Hypothalamus (tissue), 51 donors: ENCODE measurements around the gene CACNA1G.

Source experiments
- DNase-seq, 51 donors: peaks; one replicate each; lab custom pipeline; 2025; lab: John Stamatoyannopoulos, UW

CACNA1G gene

DNA sequence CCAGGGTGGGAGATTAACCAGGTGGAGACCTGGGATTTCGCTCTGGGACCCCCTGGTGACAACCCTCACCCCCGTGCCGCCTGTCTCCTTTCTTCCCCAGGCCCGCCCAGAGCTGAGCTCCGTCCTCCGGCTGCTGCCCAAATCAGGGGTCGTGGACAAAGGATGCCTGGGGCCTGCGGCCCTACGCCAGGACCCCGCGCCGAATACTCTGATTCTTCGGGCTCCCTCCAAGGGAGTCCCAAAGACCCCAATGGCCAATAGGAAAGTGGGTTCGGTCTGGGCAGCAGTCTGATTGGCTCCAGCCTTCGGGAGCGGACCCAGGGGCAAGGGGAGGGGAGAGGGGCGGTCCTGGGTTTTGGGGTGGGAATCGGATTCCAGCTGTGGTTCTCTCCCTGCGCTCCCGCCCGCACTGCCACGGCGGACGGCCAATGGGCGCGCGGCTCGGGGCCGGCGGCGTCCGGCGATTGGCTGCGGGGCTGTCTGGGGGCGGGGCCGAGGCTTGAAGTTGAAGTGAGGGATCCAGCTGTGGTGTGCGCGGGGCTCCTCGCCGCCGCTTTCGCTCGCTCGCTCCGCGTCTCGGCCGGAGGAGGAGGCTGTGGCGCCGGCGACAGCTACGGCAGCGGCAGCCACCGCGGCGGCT, at the start of gene CACNA1G:
Gene CACNA1G (plus strand): TSS at position 531 of the 640 bp plus-strand sequence. CDS start 745 bp downstream, outside the sequence.
- peak in 50 of 51 donors; percentile 20 to 87 (median 72) for DNase-seq

DNA sequence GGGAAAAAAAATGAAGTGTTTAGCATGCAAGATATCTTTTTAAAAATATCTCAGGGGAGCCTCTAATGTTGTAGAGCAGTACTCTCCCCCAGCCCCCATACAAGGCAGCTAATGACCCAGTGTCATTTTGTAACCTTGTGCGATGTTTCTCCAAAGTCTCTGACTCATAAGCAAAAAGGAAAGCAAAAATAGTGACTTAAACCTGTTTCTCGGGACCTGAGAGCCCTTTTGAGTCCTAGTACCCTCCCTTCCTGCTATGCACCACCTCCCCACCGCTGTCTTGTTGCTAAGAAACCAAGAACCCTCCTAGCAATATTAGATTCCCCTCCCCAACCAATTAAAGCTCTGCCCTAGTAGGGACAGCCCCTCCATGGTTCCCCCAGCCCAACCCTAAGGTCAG, 49.5 kb upstream of the CACNA1G start:
- DNase-seq, result no peak

DNA sequence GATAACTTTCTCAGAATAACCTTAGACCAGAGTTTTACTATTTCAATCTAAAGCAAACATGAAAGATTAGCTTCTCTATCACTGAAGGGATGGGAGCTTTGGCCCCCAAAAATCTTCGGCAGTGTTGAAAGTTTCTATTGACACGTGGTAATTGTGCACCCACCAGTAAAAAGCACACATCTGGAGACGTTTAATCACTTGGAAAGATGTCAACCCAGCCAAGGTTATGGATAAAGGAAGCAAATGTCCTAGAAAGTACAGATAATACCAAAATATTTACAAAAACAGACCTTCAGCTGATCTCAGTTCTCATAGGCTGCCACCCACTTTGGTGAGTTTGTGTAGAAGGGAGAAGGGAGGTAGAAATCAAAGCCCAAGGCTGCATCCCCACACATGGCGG, 47.0 kb upstream of the CACNA1G start:
- DNase-seq, result no peak

DNA sequence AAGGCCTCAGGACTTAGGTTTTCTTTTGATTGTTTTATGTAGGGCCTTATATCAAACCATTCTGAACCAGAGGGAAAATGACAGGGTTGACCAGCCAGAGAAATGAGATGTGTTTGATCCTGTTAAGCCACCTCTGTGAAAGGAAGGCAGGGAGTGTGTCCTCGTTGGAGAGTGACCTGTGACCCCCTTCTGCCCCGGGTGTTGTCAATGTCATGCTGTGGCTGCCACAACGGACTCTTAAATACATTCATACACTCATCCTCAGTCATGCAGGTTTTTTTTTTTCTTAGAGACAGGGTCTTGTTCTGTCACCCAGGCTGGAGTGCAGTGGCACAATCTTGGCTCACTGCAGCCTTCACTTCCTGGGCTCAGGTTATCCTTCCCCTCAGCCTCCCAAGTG, 46.1 kb upstream of the CACNA1G start:
- no peak for DNase-seq

DNA sequence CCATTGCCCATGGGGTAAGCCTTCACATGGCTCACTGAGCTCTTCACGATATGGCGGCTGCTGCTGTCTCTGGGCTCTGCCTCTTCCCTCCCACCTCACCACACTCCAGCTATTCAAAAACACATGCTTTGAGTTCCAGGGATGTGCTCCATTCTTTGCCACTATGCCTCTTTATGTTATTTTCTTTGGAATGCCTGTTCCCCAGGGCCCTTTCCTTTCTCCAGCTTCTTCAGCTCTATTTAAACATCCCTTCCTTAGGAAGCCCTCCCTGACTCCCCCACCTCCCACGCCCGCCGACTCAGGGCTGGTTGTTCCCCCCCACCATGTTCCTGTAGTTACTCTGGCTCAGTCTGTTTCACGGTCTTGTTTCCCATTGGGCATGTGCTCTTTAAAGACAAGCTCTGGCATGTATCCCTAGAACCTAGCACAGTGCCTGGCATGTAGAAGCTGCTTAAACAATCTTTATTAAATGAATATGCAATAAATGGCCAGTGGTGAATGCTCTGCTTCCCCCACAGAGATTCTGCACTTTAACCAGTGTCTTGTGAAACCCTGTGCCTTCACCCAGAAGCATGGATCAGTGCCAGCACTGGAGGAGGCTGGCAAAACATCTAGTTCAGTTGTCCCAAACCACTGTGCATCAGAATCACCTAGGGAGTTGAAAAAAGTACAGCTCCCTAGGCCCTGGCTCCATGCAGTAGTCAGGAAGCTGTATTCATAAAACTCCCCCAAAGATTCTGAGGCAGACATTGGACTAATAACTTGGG, 45.4 kb upstream of the CACNA1G start:
- peak in 1 of 51 donors; percentile 10 for DNase-seq

DNA sequence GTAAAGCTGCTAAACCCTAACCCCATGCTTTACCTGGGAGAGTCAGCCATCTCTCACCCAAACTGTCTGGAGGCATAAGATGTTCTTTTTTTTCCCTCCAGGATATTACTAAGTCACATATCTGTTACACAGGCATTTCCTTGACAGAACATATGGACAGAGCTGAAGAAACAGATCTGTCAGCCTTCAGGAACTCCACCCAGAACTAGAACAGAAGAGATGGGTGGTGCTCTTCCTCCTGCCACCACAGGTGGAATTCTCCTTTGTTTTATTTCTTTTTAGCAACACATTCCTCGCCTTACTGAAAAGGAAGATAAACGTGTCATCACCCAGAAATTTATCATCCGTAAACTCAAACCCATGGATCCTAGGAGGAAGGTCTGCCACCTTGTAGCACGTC, 43.5 kb upstream of the CACNA1G start:
- DNase-seq, result no peak

DNA sequence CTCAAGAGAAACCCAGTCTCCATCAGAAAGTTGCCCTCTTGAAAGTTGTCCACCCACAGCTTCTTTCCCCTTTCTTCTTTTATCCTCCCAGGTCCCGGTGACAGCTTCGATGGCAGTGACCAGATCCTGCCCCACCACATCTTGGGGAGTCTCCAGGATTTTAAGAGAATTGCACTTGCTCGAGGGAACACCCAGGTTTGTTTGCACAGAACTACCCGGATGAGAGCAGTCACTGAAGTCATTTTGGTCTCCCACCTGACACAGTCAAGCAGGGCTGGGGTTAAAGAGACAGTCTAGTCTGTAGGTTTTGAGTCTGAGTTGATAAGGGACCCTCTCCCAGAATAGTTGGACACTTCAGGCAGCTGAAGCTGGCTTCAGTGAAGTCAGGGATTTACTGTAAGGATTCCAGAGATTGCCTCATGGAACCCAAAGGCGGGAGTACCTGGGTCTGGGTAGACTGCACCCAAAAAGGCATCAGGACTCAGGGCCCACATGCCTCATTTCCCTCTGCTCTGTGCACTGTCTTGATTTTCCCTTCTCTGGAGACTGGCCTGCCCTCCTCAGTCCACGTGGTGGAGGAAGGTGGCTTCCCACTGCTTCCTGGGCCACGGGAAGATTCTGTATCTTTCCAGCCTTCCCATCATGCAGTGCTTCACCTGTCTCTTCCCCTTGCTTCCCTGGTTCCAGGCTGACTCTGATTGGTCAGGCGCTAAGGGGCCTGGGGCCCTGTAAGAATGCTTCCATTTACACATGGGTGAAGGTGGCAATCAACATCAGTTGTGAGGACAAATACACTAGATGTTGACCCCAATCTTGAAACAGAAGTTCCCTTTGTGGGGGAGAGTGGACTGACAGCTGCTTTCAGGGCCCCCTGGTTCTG, 42.8 kb upstream of the CACNA1G start:
- DNase-seq, result no peak

DNA sequence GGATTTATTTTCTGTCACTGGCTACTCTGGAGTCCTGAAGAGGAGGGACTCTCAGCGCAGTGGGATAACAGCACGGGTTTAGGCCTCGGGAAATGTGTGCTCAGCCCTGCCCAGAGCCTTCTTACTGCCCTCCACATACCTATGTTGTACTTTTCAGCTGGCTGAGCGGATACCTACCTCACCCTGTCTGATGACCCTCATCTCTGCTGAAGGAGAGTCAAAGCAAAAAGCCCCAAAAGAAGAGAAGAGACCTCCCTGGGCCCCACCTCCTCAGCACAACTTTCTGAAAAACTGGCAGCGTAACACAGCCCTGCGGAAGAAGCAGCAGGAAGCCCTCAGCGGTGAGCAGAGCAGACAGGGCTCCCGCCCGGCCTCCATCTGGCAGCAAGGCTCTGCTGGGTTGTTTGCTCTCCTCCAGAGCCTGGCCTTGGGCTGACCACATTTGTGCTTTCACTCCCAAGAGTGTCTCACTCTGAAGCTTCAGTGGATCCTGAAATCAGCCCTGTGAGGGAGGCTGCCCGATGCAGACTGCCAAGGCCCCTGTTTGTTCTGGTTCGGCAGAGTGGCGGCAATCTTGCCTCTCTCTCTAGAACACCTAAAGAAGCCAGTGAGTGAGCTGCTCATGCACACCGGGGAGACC, 42.0 kb upstream of the CACNA1G start:
- no peak for DNase-seq

DNA sequence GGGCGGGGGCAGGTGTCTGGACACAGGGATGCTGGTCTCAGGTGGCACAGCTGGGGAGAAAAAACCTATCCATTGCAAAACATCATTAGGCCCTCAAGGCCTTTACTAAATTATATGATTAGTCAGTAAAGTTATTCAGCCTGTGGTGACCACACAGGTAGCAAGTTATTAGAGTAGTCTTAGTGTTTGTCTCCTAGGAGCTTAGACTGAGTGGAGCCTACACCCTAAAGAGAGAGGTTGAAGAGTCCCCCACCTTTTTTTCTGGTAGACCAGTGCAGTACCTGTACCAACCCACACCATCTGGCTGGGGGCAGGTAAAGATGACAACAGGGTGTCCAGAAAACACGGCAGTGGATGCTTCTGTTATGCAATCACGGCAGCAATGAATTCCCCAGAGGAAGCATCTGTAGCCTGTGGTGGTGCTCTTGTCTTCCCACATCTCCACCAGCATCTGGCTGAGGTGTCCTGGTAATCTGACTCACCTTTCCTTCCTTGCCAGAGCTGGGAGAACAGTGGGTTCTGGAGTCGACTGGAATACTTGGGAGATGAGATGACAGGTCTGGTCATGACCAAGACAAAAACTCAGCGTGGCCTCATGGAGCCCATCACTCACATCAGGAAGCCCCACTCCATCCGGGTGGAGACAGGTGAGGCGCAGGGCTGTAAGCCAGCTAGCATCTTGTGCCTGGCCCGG, 41.2 kb upstream of the CACNA1G start:
- DNase-seq, result no peak

DNA sequence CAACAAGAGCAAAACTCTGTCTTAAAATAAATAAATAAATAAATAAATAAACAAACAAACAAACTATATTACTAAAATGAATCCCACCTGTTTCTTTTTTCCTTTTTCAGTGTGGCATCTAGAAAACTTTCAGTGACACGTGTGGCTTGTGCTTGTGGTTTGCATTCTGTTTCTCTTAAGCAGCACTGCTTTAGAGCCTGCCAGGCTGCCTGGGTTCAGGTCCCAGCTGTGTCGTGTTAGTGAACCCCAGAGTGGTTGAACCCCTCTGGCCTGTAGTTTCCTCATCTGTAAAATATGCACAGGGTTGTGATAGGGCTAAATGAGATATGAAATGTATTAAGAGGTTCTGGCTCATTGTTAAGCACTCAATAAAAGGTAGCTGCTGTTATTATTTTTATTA, 40.0 kb upstream of the CACNA1G start:
- DNase-seq, result no peak

DNA sequence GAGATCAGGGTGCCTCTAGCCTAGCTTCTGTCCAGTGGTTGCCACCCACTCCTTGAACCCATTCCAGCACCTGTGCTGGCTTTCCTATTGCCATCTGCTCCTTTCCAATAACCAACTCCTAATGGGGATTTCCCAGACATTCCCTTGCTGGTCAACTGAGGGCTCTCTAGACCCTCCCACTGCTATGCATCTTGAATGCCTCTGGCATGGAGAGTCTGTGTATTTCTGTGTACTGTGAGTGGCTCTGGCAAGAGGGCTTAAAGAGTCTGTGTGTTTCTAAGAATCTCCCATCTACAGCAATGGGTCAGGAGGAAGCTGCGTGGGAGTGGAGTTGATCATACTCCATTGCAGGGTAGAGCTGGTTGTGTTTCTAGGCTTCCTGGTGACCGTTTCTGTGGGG, 39.0 kb upstream of the CACNA1G start:
- no peak for DNase-seq

DNA sequence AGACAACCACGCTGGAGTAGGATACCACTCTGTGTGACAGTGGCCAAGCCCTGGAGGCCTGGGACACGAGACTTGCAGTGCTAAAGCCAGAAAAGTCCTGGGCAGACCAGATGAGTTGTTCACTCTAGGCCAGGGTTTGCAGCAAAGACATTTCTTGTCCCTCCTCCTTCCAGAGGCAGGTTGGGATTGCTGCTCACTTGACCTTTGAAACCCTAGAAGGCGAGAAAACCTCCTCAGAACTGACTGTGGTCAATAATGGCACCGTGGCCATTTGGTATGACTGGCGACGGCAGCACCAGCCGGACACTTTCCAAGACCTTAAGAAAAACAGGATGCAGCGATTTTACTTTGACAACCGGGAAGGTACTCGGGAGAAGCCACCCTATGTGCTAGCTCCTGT, 37.7 kb upstream of the CACNA1G start:
- no peak for DNase-seq

DNA sequence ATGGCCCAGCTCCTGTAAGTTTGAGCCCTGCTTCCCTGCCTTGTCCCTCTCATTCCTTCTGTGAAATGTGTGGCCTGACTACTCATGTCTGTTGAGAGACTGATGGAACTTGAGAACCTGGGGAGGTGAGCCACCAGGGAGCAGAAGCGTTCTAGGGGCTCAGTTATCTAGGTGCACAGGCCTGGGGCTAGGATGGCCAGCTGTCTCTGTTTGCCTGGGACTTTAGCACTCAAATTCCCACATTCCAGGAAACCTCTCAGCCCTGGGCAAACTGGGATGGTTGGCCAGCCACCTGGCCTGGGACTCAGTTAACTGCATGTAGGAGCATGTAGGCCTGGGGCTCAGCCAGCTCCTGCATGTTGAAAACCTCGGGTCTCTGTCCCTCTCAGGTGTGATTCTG, 37.3 kb upstream of the CACNA1G start:
- no peak for DNase-seq

DNA sequence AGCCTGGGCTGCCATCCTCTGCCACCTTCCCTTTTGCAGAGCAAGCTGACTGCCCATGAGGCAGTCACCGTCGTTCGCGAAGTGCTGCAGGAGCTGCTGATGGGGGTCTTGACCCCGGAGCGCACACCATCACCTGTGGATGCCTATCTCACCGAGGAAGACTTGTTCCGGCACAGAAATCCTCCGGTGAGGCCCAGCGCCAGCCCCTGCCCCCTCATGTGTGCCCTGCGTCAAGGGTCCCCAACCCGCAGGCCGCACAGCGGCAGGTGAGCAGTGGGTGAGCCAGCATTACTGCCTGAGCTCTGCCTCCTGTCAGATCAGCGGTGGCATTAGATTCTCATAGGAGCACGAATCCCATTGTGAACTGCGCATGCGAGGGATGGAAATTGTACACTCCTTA, 35.7 kb upstream of the CACNA1G start:
- DNase-seq, result no peak

DNA sequence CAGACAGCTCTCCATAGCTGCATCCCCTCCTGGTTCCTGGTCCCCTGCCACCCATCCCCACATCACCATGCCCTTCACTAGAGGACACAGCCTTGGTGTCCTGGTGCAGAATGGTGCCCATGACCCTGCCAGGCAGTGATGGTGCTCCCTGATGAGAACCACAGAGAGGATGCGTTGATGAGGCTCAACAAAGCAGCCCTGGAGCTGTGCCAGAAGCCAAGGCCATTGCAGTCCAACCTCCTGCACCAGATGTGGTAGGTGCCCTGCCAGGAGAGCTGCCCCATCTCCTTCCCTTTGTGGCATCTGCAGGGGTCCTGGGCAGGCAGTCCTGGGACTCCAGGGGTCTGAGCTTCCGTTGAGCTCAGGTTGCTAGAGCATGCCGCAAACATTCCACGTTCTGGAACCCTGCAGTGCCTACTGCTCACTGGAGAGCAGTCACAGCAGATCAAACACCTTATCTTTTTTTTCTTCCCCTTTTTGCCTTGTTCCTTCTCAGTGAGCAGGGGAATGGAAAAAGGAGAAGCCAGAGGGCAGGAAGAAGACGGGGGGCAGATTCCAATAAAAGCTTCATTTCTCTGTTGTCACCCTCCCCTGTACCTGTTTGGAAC, 33.3 kb upstream of the CACNA1G start:
- DNase-seq, result no peak

DNA sequence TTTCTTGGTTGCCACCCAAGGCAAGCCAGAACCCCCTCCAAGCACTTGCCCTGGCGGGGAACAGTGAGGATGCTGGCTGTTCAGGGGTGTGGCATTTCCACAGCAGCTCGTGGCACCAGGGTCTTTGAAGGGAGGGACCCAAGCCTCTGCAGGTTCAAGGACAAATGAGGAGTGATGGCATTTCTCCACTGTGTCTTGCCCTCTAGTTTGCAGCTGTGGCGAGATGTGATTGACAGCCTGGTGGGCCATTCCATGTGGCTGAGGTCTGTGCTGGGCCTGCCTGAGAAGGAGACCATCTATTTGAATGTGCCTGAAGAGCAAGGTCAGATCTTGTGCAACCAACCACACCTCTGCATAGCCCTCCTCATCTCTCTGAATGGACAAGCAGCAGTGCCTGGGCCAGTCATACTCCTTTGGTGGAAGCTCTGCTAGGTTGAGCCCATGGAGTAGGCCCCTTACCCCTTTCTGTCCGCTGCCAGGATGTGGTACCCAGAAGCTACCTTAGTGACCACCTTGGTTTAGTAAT, 32.5 kb upstream of the CACNA1G start:
- DNase-seq, result no peak

DNA sequence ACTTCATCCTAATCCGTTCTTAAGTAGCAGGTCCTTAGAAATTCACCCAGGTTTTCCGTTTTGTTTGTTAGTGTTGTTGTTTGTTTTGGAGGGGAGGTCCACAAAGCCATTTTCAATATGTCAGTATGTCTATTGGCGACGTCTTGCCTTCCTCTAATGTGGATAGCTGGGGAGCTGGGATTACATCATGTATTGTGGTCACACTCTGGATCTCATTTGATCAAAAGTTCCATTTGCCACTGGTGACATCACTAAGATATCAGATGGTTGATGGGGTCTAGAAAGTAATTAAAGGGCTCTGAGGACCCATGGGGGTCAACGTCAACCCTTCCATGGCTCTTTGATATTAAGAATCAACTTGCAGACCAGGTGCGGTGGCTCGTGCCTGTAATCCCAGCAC, 30.7 kb upstream of the CACNA1G start:
- DNase-seq, result no peak

DNA sequence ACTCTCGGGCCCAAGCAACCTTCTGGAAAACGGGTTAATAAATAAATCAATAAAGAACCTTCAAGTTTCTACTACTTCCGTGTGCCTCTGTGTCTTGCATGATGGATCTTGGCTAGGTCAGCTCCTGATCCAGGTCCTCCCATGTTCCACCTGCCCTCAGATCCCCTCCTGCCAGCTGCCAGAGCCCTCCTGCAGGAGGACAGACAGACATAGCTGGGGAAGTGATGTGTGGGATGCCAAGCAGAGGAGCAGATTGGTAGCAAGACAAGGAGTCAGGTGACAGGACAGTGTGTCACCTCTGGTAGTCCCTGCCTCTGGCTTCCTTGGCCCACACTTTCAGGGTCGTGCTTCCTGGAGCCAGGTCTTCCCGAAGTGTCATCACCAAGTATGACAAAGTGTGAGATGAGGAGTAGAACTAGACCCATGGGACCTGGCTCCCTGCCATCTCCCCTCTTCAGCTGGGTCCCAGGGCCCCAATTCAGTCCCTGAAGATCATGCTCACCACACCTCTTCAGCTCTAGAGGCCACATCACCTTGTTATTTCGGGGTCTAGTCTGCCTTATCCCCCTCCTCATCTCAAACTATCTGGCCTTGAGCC, 29.0 kb upstream of the CACNA1G start:
- DNase-seq, result no peak

DNA sequence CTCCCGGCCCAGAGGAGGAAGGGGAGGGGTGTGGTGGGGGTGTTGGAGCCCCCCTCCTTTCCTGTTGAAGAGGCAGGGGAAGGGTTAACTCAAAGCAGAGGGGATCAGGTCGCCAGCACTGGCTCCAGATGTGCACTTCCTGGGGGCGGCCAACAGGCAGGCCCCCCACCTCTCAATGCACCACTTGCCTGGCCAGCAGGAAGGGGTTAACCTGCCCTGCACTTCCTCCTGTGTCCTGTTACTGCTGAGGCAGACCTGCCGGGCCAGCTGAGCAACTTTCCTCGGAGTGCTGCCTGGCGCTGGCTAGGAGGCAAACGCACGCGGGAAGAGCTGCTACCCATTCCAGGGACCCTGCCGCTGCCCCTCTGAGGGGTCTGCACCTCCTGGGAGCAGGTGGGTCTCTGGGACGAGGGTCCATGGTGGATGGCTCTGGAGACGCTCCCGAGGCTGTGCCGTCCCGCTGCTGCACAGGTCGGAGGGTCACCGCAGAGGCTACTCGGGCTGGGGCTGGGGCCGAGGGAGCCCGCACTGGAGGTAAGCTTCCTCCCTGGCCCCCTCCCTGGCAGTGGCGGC, 28.0 kb upstream of the CACNA1G start, which contains the start of gene EPN3:
Gene EPN3 (plus strand): TSS at position 284 of the 573 bp plus-strand sequence. CDS start 3,822 bp downstream, outside the sequence.
- no peak for DNase-seq
